ENCODE results near the gene GLS2.

DNA sequence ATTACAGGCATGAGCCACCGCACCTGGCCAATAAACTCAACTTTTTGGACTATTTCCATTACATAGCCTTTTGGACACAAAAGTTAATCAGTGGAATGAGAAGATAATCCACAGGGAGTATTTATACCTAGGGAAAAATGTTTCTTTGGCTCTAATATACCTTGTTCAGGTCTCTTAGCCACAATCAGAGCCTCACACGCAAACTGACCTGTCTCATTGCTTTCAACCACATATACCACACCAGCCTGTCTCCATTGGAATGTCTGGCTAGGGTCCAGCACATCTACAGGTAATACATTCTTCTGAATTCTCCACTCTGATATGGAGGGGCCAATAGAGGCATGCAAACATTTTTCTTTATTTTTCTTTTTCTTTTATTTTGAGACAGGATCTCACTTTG lies 29.9 kb upstream of the GLS2 start:
- TF ChIP-seq, protein P1, sequence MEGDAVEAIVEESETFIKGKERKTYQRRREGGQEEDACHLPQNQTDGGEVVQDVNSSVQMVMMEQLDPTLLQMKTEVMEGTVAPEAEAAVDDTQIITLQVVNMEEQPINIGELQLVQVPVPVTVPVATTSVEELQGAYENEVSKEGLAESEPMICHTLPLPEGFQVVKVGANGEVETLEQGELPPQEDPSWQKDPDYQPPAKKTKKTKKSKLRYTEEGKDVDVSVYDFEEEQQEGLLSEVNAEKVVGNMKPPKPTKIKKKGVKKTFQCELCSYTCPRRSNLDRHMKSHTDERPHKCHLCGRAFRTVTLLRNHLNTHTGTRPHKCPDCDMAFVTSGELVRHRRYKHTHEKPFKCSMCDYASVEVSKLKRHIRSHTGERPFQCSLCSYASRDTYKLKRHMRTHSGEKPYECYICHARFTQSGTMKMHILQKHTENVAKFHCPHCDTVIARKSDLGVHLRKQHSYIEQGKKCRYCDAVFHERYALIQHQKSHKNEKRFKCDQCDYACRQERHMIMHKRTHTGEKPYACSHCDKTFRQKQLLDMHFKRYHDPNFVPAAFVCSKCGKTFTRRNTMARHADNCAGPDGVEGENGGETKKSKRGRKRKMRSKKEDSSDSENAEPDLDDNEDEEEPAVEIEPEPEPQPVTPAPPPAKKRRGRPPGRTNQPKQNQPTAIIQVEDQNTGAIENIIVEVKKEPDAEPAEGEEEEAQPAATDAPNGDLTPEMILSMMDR (IDR thresholded peaks at IDR 0.05) = no peak
- TF ChIP-seq EZH2 (IDR thresholded peaks at IDR 0.05) (no peak), EZH2phosphoT487 (IDR thresholded peaks at IDR 0.05) (no peak)

All from neural progenitor cell (in vitro differentiated cells).